ENCODE results near the gene TFPT. TPM values are rescaled to one million over a fixed set of nuclear protein-coding genes. Genes with fewer than 3 reads are reported as not detected.

TFPT gene
- 10 to 100 TPM; 39.9 to 50.3 TPM for total RNA-seq

DNA sequence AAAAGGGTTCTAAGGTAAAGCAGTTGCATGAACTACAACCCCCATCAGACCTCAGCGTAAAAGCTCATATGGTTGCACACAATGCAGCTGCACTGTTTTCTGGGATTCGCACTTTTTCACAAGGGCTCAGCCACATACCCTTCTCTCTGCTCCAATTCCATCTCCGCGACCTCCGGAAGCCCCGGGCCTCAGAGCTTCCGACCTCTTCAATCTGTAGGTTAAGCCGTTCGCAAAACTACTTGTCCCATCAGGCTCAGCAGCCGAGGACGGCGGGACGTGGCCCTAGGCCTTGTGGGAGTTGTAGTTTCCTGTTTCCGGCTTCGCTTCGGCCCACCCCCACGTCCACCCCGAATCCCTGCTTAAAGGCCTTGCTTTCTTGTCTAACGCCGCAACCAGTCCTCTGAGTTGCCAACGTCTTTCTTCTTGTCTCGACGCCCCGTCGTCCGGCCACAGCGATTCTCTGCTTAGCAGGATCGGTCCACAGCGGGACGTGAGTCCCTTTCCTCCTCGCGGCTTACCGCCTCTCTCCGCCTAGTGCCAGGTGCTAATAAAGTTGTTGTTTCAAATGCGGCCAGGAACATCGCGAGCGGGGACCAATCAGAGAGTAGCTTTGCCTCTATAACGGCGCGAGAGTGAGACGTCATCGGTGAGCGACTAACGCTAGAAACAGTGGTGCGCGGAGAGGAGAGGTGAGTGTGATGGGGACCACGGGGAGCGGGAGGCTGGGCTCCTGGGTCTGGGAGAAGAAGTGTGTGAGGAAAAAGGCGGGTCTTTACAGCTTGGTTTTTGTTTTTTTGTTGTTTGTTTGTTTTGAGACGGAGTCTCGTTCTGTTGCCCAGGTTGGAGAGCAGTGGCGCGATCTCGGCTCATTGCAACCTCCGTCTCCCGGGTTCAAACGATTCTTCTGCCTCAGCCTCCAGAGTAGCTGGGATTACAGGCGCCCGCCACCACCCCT lies at the start of gene TFPT, which contains the start of gene PRPF31:
Gene TFPT, minus strand, starts transcription at position 549 of the 955 bp plus-strand sequence. Its CDS starts 388 bp downstream, at position 161.
Gene PRPF31, plus strand, starts transcription at position 646 of the 955 bp plus-strand sequence. CDS start 2,525 bp downstream, outside the sequence.

DNA sequence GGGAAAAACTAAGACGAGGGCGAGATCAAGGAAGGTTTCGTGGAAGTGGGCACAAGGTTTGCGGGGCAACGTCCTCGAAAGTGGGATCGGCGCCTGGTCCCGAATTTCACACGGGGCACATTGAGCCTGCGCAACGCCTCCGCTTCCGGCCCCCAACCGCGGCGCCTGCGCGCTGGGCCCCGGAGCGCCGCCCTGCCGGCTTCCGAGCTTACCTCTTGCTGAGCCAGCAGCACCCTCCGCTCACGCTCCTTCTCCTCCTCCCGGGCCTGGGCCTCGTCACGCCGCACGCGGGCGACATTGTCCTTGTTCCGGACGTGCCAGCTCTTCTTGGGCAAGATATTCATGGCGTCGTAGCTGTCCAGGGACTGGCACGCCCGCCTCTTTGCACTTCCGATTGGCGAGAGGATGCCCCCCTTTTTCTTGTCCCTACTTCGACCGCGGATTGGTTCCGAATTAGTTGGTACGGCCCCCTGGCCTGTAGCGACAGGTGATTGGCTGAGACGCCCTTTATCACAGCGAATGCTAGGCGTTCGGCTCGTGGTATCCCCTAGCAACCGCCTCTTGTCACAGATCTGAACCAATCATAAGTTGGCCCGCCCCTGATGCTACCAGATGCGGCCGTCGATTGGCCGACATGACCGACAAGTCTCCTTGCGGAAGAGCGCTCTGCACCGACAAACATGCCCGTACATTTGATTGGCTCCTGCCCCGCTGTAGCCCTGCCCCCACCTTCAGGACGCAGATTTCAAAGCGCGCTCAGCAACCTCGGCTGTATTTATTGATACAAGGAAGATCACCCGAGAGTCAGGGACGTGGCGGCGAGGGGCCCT lies 44.1 kb upstream of the TFPT start, which contains the start of gene LENG1:
Gene LENG1, minus strand, starts transcription at position 370 of the 830 bp plus-strand sequence. Its CDS starts 26 bp downstream, at position 344.

GRCh38 chr19:54137699-54138488 lies 22.4 kb upstream of the TFPT start, which contains the start of gene CNOT3:
Gene CNOT3, plus strand, starts transcription at chr19:54137762. Its CDS starts 5,217 bp downstream, at chr19:54142979.

DNA sequence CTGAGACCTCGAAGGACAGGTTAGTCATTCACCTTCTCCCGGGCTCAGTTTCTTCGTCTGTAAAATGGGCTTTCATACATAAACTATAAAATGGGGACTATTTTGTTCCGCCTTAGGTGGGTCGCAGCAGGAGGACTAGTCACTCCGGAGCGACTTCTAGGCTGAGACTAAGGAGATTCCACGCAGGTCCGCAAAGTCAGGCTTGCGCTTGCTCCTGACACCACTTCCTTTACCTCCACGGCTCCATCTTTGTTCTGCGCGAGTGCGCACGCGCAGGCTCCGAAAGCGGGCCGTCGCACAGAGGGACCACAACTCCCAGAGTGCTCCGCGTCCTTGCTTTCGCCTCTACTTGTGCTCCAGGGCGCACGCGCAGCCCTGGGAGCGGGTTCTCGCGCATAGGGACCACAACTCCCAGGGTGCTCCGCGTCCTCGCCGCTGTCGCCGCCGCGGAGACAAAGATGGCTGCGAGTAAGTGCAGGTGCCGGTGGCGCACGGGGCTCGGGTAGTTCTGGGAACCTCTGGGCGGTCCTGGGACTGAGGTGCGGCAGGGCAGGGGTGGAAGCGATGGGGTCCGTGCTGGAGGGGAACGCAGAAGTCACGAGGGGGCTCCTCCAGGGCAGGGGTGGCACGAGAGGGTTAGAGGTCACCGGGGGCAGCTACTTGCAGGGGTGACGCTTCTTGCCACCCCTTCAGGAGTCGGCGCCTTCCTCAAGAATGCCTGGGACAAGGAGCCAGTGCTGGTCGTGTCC lies 12.9 kb downstream of the TFPT start, which contains the start of gene NDUFA3:
Gene NDUFA3, plus strand, starts transcription at position 435 of the 749 bp plus-strand sequence. Its CDS starts 24 bp downstream, at position 459.

GRCh38 chr19:54100561-54100960 lies 14.9 kb downstream of the TFPT start, which contains the start of gene OSCAR:
Gene OSCAR, minus strand, starts transcription at chr19:54100803. Its CDS starts 11 bp downstream, at chr19:54100792.

DNA sequence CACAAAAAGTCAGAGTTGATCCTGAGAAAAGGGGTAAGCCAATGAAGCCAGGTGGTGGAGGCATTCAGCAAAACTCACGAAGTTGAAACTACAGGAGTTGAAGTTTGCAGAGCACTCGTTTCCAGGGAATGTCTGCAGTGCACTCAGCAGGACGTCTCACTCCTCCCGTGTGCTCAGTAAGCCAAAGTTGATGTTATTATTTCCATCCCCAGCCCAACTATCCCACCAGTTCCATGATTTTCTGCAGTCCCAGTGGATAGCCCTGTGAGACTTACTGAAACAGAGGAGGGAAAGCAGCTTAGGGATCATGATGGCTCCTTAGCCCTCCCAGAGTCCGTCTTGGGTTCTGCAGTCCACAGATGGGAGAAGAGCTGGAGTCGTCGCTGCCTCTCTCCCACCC lies 34.4 kb downstream of the TFPT start, which contains the start of gene TARM1:
Gene TARM1, minus strand, starts transcription at position 334 of the 400 bp plus-strand sequence. Its CDS starts 25 bp downstream, at position 309.

DNA sequence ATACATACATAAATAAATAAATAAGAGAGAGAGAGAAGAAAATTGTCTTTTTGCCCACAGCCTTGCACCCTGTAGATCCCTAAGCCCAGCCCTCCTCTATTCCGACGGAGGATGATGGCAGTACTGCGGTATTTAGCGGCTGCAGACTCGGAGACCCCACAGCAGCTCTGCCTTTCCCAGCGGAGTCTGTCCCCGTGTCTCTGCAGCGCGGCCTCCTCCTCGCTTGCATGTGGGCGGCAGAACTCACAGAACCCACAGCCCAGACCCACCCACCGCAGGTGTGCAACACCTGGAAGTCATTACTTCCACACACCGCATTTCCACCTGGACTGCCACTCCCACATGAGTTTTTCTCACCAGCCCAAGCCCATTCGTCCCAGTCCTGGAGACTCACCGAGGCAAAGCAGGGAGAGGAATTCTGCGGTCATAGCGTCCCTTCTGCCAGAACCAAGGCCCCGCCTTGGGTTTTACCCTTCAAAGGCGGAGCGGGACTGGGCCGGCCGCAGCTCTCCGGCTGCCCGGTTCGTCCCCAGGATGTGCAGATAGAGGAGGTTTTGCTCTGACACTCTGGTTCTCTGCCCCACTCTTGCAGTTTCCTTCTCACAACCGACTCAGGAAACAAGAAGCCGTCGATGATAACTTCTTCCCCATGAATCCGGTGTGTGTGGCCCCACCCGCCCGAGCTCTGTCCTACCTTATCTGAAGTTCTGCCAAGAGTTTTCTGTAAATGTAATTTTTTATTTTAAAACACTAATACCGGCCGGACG lies 51.9 kb downstream of the TFPT start, which contains the start of gene VSTM1:
Gene VSTM1, minus strand, starts transcription at position 548 of the 767 bp plus-strand sequence. Its CDS starts 120 bp downstream, at position 428.

Other genes with a start within 250 kb of the TFPT start
- gene MYADM, start 247.8 kb downstream of the TFPT start, total RNA-seq, result 1 to 10 TPM; 6.9 to 9.0 TPM
- not detected for gene PRKCG, start 233.5 kb downstream of the TFPT start, total RNA-seq
- gene CACNG7, start 206.4 kb downstream of the TFPT start, total RNA-seq, result not detected
- gene CACNG8, start 152.7 kb downstream of the TFPT start, total RNA-seq, result not detected
- not detected for gene CACNG6, start 124.0 kb downstream of the TFPT start, total RNA-seq
- gene VSTM1, start 51.8 kb downstream of the TFPT start, total RNA-seq, result not detected
- not detected for gene TARM1, start 34.3 kb downstream of the TFPT start, total RNA-seq
- not detected for gene OSCAR, start 14.9 kb downstream of the TFPT start, total RNA-seq
- 10 to 100 TPM in 1 of 2 donors, 1 to 10 TPM in 1; 8.6 to 11.3 TPM for gene NDUFA3, start 12.8 kb downstream of the TFPT start, total RNA-seq
- 10 to 100 TPM; 32.0 to 75.6 TPM for gene PRPF31, start 97 bp upstream of the TFPT start, total RNA-seq
- gene CNOT3, start 22.1 kb upstream of the TFPT start, total RNA-seq, result 1 to 10 TPM; 8.9 to 9.7 TPM
- gene LENG1, start 44.1 kb upstream of the TFPT start, total RNA-seq, result 1 to 10 TPM; 5.2 to 6.3 TPM
- 1 to 10 TPM in 1 of 2 donors, not detected in 1; 1.0 TPM for gene TMC4, start 57.5 kb upstream of the TFPT start, total RNA-seq
- 10 to 100 TPM; 27.9 to 28.3 TPM for gene MBOAT7, start 73.9 kb upstream of the TFPT start, total RNA-seq
- 10 to 100 TPM; 56.4 to 87.2 TPM for gene TSEN34, start 75.7 kb upstream of the TFPT start, total RNA-seq
- 1,000 to 10,000 TPM in 1 of 2 donors, 100 to 1,000 TPM in 1; 794 to 1,187 TPM for gene RPS9, start 85.2 kb upstream of the TFPT start, total RNA-seq
- gene LILRB3, start 107.3 kb upstream of the TFPT start, total RNA-seq, result not detected
- not detected for gene LILRA6, start 127.1 kb upstream of the TFPT start, total RNA-seq
- not detected for gene LILRB5, start 141.6 kb upstream of the TFPT start, total RNA-seq
- not detected for gene LILRB2, start 165.5 kb upstream of the TFPT start, total RNA-seq
- gene LILRA5, start 197.5 kb upstream of the TFPT start, total RNA-seq, result not detected
- not detected for gene LILRA4, start 223.5 kb upstream of the TFPT start, total RNA-seq
- gene LAIR1, start 249.3 kb upstream of the TFPT start, total RNA-seq, result not detected